Fibroblast of lung (primary cell): Measurements from ENCODE around the gene FANCL. TPM values are rescaled to one million over a fixed set of nuclear protein-coding genes. Genes with fewer than 3 reads are reported as not detected.

ENCODE experiments used
- DNase-seq, 2 donors: peaks; one replicate each; pipeline versions ENCODE4 v3.0.0 to v3.0.0-alpha.2; 2010; ENCODE audit warnings: low read depth in 2 of 2
- H2AFZ ChIP-seq: 2 replicates; pipeline ENCODE4 v1.5.1; 2012; ENCODE audit warnings: low read length, control low read depth, inconsistent platforms
- H3K27ac ChIP-seq: 2 replicates; pipeline ENCODE4 v1.5.1; 2011; ENCODE audit warnings: low read length, control low read depth; ENCODE audit not compliant: insufficient read depth
- H3K27me3 ChIP-seq: 2 replicates; pipeline ENCODE4 v1.5.1; 2011; ENCODE audit warnings: mild to moderate bottlenecking, low read length; ENCODE audit not compliant: control insufficient read depth, insufficient read depth
- H3K36me3 ChIP-seq: 2 replicates; pipeline ENCODE4 v1.5.1; 2011; ENCODE audit warnings: low read length; ENCODE audit not compliant: control insufficient read depth, insufficient read depth
- H3K4me1 ChIP-seq: 2 replicates; pipeline ENCODE4 v1.5.1; 2011; ENCODE audit warnings: low read length; ENCODE audit not compliant: control insufficient read depth, insufficient read depth; ENCODE audit errors: extremely low read depth
- H3K4me2 ChIP-seq: 2 replicates; pipeline ENCODE4 v1.5.1; 2011; ENCODE audit warnings: low read length, control low read depth; ENCODE audit not compliant: insufficient read depth; ENCODE audit errors: extremely low read depth
- H3K4me3 ChIP-seq, 4 experiments: fragments of 200-600 bp in 1 of 4; sonication (generic) in 1 of 4; replicated peaks in 1 of 4; 2 replicates each; pipeline ENCODE4 v1.5.1; 2011 to 2016; ENCODE audit warnings: low read length in 4 of 4, low read depth in 3 of 4, mild to moderate bottlenecking in 3 of 4, control low read depth in 2 of 4, inconsistent platforms in 1 of 4, mixed read lengths in 1 of 4; ENCODE audit not compliant: insufficient read depth in 1 of 4; ENCODE audit errors: control extremely low read depth in 1 of 4
- H3K79me2 ChIP-seq: 2 replicates; pipeline ENCODE4 v1.5.1; 2012; ENCODE audit warnings: mild to moderate bottlenecking, low read length, inconsistent platforms; ENCODE audit not compliant: control insufficient read depth, insufficient read depth
- H3K9ac ChIP-seq: 2 replicates; pipeline ENCODE4 v1.5.1; 2011; ENCODE audit warnings: mild to moderate bottlenecking, low read length, control low read depth; ENCODE audit not compliant: insufficient read depth
- H3K9me3 ChIP-seq: 2 replicates; pipeline ENCODE4 v1.5.1; 2012; ENCODE audit warnings: low read depth, low read length; ENCODE audit not compliant: control insufficient read depth, insufficient read depth
- H4K20me1 ChIP-seq: 2 replicates; pipeline ENCODE4 v1.5.1; 2011; ENCODE audit warnings: low read length; ENCODE audit not compliant: control insufficient read depth, insufficient read depth; ENCODE audit errors: extremely low read depth
- CTCF ChIP-seq, 2 donors: IDR thresholded peaks in 1 of 2; conservative IDR thresholded peaks in 1 of 2; 1 replicate in 1 of 2; 2 replicates in 1 of 2; pipeline ENCODE4 v1.5.1; 2011 to 2012; ENCODE audit warnings: low read length in 2 of 2, control low read depth in 1 of 2, inconsistent platforms in 1 of 2, low read depth in 1 of 2, mild to moderate bottlenecking in 1 of 2
- EZH2 ChIP-seq: IDR thresholded peaks from 2 replicates; pipeline ENCODE4 v1.5.1; 2012; ENCODE audit warnings: low read length, control low read depth, mild to moderate bottlenecking; ENCODE audit errors: missing control alignments
- polyA plus RNA-seq, 2 donors: library from polyadenylated mRNA; depleted of rRNA in 1 of 2; stranded (reverse) in 1 of 2; unstranded in 1 of 2; fragments of >200 nt; gene quantifications; 2 replicates each; pipeline ENCODE4 v1.2.1, GENCODE V29; 2011 to 2012; ENCODE audit warnings: missing spikeins in 1 of 2
- total RNA-seq: library from RNA; depleted of rRNA; stranded (reverse); fragments of >200 nt; gene quantifications from 2 replicates; pipeline ENCODE4 v1.2.1, GENCODE V29; 2014

FANCL gene
- total and polyA plus RNA-seq, 2 donors (not counting 1 experiment from before 2014, with no cell fraction given) = 15.2 to 19.7 TPM

DNA sequence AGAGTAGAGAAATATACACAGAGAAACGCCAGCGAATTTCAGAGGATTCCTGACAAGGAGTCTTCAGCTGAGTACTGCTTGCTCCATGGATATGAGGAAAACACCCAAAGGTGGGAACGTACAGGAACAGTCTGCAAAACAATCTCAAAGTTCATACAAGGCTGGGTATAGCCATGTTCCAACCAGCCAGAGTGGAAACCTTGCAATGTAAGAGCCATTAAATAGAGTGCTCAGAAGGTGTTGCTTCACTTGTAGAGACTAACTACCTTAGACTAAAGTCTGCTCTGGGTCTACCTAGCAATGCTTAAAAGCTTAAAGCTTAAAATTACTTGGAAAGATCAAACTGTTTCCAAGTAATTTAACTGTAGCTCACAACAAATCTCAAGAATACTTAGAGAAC is 6.0 kb downstream of the FANCL start:
- DNase-seq = no peak
- no peaks in the 10 kb centered on the region for H3K27me3 ChIP-seq
- H3K36me3 ChIP-seq = no peaks in the 10 kb centered on the region
- no peaks in the 10 kb centered on the region for H3K9me3 ChIP-seq
- H3K4me3 ChIP-seq = no peak overlapping the region
- H3K79me2 ChIP-seq = peaks cover 42% of the 10 kb centered on the region
- peaks cover under 1% of the 10 kb centered on the region for H3K4me1 ChIP-seq
- no peaks in the 10 kb centered on the region for H4K20me1 ChIP-seq
- H3K27ac ChIP-seq = no peak overlapping the region
- no peak overlapping the region for H3K9ac ChIP-seq
- no peak overlapping the region for H2AFZ ChIP-seq
- H3K4me2 ChIP-seq = no peak overlapping the region
- TF ChIP-seq CTCF (conservative IDR thresholded peaks at IDR 0.05 in 1 of 2, IDR thresholded peaks at IDR 0.05 in 1 of 2; ENCODE audit: low read depth in 1 of 2, low read length in 2 of 2) (no peak), EZH2 (no peak)

- no peak overlapping the region for H3K4me2 ChIP-seq
- no peaks in the 10 kb centered on the region for H3K27me3 ChIP-seq
- no peak for TF ChIP-seq CTCF (conservative IDR thresholded peaks at IDR 0.05 in 1 of 2, IDR thresholded peaks at IDR 0.05 in 1 of 2; ENCODE audit: low read depth in 1 of 2, low read length in 2 of 2)
- no peak for TF ChIP-seq EZH2
- H3K79me2 ChIP-seq = peaks cover 7% of the 10 kb centered on the region
- H3K9ac ChIP-seq = no peak overlapping the region
- no peak overlapping the region for H2AFZ ChIP-seq
- H3K4me1 ChIP-seq = no peaks in the 10 kb centered on the region
- no peak overlapping the region for H3K27ac ChIP-seq
- H3K4me3 ChIP-seq = no peak overlapping the region
- no peaks in the 10 kb centered on the region for H3K9me3 ChIP-seq
- H3K36me3 ChIP-seq = no peaks in the 10 kb centered on the region
- DNase-seq = no peak
- H4K20me1 ChIP-seq = no peaks in the 10 kb centered on the region
Observed at GRCh38 chr2:58228299-58228698, 12.8 kb downstream of the FANCL start.

DNA sequence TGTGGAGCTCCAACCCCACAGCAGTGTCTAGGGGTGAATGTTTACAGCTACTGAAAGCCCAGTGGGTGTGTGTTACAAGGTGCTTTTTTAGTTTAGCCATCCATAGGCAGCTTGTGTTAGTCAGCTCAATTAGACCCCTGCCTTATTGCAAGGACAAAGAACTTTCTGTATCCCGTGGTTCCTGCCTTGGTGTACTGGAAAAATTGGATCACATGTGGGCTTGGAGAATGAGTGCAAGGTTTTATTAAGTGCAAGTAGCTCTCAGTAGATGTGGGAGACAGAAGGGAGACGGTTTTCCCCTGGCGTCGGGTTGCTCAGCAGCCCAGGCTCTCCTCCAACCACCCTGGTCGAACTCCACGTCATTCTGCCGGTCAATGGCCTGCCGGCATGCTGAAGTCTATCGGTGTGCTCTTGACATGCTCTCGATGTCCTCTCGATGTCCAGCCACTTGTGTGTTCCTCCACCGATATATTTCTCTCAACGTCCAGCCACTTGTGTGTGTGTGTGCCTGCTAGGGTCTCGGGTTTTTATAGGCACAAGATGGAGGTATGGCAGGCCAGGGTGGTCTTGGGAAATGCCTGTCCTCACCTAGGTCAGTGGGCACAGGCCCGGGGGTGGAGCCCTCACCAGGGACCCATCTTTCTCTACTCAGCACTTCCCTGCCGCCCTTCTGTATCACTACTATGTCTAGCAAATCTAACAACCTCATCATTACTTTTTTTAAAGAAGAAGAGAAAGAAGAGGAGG is 13.8 kb downstream of the FANCL start:
- H3K4me2 ChIP-seq = no peak overlapping the region
- no peaks in the 10 kb centered on the region for H3K27me3 ChIP-seq
- no peaks in the 10 kb centered on the region for H3K4me1 ChIP-seq
- TF ChIP-seq EZH2 (no peak), CTCF (conservative IDR thresholded peaks at IDR 0.05 in 1 of 2, IDR thresholded peaks at IDR 0.05 in 1 of 2; ENCODE audit: low read depth in 1 of 2, low read length in 2 of 2) (no peak)
- H3K36me3 ChIP-seq = no peaks in the 10 kb centered on the region
- peaks cover 2% of the 10 kb centered on the region for H3K79me2 ChIP-seq
- no peak overlapping the region for H3K9ac ChIP-seq
- no peaks in the 10 kb centered on the region for H4K20me1 ChIP-seq
- DNase-seq = no peak
- no peak overlapping the region for H3K4me3 ChIP-seq
- H2AFZ ChIP-seq = no peak overlapping the region
- H3K9me3 ChIP-seq = no peaks in the 10 kb centered on the region
- no peak overlapping the region for H3K27ac ChIP-seq
